GM10847 (cell line): ENCODE measurements around the gene GCC1.

Experiments
- POLR2A ChIP-seq: IDR thresholded peaks from 2 replicates; pipeline ENCODE4 v1.6.1; 2011; ENCODE audit not compliant: insufficient read length; ENCODE audit errors: extremely low read depth

The GCC1 gene

GRCh38 chr7:127585044-127585953, at the start of gene GCC1:
Gene GCC1, minus strand, starts transcription at chr7:127585596. Its CDS starts 414 bp downstream, at chr7:127585182.
- TF ChIP-seq POLR2A = peak; percentile 93

GRCh38 chr7:127632276-127632910, 47.0 kb upstream of the GCC1 start:
- TF ChIP-seq POLR2A = no peak

- TF ChIP-seq POLR2A = no peak
Observed at GRCh38 chr7:127629268-127629854, 44.0 kb upstream of the GCC1 start.

GRCh38 chr7:127628445-127628844, 43.0 kb upstream of the GCC1 start:
- no peak for TF ChIP-seq POLR2A

GRCh38 chr7:127625331-127625730, 39.9 kb upstream of the GCC1 start:
- TF ChIP-seq POLR2A = no peak

- no peak for TF ChIP-seq POLR2A
Observed at GRCh38 chr7:127620406-127621233, 35.2 kb upstream of the GCC1 start.

GRCh38 chr7:127619681-127620405, 34.4 kb upstream of the GCC1 start:
- no peak for TF ChIP-seq POLR2A

- no peak for TF ChIP-seq POLR2A
Observed at GRCh38 chr7:127618775-127619174, 33.4 kb upstream of the GCC1 start.

GRCh38 chr7:127618042-127618441, 32.6 kb upstream of the GCC1 start, which contains the start of gene PAX4:
Gene PAX4, minus strand, starts transcription at chr7:127618142. Its CDS starts 2,214 bp downstream, at chr7:127615928.
- TF ChIP-seq POLR2A = no peak

GRCh38 chr7:127616724-127617123, 31.3 kb upstream of the GCC1 start:
- TF ChIP-seq POLR2A = no peak

- TF ChIP-seq POLR2A = no peak
Observed at GRCh38 chr7:127612263-127612662, 26.9 kb upstream of the GCC1 start.

- no peak for TF ChIP-seq POLR2A
Observed at GRCh38 chr7:127609297-127609696, 23.9 kb upstream of the GCC1 start.

- no peak for TF ChIP-seq POLR2A
Observed at GRCh38 chr7:127608446-127608845, 23.1 kb upstream of the GCC1 start.

- no peak for TF ChIP-seq POLR2A
Observed at GRCh38 chr7:127600885-127601284, 15.5 kb upstream of the GCC1 start.
